Limb (tissue), 2 donors: ENCODE data around the gene TAOK1.
"Not testable (repeated sequence)": the region's sequence is repeated elsewhere in the genome, so short reads cannot be mapped to it uniquely, and the experiment has no call there.

Experiments used
- DNase-seq, 2 donors: peaks; one replicate each; pipeline ENCODE4 v3.0.0-alpha.2; 2016; ENCODE audit errors: extremely low spot score in 2 of 2

Gene TAOK1

DNA sequence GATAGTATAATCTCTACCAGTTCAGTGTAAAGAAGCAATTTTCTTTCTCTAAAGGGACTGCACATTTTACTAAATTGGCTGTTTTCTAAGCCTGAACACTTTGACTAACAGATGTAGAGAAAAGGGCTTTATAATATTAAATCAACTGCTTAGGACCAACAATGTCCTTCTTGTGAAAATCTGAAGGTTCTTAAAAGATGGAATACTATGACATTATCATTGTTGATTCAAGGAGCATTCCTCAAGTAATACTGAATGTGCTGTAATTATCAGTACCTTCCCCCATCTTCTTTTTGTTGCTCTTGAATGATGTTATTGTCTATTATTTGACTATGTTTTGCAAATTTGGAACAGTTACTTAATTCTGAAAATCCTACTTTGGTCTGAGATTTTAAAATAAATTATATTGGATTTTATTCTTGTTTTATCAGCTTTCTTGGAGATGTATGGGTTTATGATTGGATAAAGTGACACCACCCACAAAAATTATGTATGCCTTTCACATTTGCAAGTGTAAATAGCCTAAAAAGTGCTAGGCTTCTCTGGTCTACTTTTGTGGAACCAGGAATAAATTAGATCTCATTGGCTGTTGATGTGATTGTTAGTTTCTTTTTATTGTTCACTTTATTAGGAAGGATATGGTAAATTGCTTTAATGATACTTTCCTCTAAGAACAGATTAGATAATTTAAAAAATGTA lies 53.0 kb downstream of the TAOK1 start:
- no peak for DNase-seq

DNA sequence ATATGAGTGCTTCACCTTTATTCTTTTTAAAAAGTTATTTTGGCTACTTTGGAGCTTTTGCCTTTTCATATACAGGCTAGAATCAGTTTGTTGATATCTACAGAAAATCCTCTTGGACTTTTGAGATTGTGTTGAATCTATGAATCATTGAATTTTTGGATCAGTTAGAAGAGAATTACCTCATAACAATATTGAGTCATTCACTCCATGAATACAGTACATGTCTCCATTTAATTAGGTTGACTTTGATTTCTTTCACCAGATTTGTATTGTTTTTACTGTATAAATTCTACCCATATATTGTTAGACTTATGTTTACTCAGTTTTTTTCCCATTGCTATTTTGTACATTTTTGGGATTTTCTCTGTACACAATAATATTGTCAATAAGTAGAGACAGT lies 54.4 kb downstream of the TAOK1 start:
- no peak for DNase-seq

GRCh38 chr17:29445844-29446243 lies 55.7 kb downstream of the TAOK1 start:
- DNase-seq, result no peak

- DNase-seq, result no peak
These were observed 59.9 kb downstream of the TAOK1 start for GRCh38 chr17:29449865-29450671.

DNA sequence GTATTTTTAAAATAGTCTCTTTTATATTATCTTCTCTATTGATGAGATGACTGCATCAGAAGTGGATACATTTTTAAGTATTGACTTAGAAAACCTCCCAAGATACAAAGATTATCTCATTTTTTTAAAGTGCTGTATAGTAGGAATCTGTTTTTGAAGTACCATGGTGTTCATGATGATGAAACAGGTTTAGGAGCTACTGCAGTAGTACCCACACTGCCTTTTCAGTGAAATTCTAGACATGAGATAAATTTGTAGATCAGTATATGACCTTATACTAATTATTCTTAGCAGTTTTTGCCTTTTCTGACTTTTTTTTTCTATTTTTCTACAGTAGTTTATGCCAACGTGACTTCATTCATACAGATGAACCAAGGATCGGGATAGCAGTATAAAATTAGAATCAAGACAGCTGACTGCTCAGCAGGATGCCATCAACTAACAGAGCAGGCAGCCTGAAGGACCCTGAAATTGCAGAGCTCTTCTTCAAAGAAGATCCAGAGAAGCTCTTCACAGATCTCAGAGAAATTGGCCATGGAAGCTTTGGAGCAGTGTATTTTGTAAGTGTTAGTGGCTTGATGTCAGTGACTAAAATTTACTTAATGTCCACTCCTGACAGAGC lies 61.1 kb downstream of the TAOK1 start:
- DNase-seq, result no peak

DNA sequence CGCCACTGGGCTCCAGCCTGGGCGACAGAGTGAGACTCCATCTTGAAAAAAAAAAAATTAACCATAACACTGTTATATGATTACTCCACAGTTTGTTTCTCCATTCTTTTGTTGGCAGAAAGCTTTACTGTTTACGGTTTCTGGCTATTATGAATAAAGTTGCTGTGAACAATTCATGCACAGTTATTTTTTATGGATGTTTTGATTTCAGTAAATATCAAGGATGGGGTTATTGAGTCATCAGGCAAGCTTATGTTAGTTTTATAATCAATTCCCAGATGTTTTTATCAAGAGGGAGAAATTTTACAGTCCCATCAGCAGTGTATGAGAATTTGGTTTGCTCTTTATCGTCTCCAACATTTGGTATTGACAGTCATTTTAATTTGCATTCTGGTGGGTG lies 67.9 kb downstream of the TAOK1 start:
- no peak for DNase-seq

- no peak for DNase-seq
These were observed 71.5 kb downstream of the TAOK1 start for GRCh38 chr17:29461483-29462206.

DNA sequence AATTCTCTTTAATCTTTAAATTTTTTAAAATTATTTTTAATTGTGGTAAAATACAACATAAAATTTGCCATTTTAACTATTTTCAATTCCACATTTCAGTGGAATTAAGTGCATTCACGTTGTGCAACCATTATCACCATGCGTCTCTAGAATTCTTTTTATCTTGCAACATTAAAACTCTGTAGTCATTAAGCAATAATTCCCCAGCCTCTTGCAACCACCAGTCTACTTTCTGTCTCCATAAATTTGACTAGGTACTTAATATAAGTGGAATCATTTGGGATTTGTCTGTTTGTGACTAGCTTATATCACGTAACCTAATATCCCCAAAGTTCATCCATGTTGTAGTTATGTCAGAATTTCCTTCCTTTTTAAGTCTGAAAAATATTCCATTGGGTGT lies 79.1 kb downstream of the TAOK1 start:
- DNase-seq, result no peak

GRCh38 chr17:29473437-29473836 lies 83.3 kb downstream of the TAOK1 start:
- DNase-seq, result not testable (repeated sequence)

GRCh38 chr17:29474297-29474696 lies 84.1 kb downstream of the TAOK1 start:
- DNase-seq, result no peak

DNA sequence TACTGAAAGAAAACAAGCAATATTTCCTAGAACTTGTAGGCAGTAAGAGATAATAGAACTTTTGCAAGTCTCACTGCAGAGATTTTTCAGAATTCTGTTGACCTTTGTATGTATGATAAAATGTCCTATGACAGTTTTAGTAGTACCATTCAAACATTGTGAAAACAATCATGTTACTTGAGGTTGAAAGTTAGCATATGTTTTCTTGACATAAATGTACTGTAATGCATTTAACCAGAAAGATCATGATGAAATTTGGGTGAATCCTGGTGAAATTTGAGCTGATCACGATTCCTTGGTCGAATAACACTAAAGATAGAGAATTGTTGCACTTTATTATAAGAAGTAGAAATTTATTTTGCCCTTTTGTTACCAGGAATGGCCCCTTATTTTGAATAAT lies 85.7 kb downstream of the TAOK1 start:
- no peak for DNase-seq

- DNase-seq, result not testable (repeated sequence)
These were observed 90.2 kb downstream of the TAOK1 start for GRCh38 chr17:29480249-29480928.

GRCh38 chr17:29483503-29483902 lies 93.3 kb downstream of the TAOK1 start:
- no peak for DNase-seq

DNA sequence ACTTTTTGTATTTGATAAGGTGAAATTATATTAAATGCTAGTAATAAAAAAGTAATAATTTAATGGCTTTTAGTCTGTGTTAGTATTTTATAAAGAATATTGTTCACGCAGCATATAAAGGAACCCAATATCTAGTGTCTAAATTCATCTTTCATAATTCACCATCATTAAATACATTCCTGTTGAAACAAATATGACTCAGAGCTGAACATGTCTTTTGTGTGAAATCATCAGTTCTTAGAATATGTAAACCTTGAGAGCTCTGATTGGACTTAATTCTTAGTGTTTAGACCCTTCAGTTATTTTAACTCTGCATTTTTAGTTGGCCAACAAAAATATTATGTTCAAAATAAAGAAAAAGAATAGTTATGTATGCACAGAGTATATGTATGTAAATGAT lies 104.8 kb downstream of the TAOK1 start:
- no peak for DNase-seq

DNA sequence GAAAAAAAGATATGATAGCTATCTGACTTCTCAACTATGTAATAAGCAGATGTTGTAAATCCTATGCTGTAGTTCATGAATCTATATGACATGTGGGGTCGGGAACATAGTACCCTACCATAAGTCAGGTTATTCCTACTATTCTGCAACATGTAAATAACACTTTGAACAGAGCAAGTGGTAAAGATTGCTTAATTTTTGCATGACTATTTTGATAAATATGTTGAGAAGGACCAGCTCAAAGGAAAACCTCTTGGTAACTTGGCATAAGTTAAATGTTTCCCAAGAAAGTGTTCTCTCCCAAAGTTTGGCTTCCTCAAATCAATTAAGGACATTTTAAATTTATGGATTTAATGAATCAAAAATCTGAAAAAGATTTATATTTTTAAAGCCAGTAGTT lies 114.5 kb downstream of the TAOK1 start:
- DNase-seq, result no peak

DNA sequence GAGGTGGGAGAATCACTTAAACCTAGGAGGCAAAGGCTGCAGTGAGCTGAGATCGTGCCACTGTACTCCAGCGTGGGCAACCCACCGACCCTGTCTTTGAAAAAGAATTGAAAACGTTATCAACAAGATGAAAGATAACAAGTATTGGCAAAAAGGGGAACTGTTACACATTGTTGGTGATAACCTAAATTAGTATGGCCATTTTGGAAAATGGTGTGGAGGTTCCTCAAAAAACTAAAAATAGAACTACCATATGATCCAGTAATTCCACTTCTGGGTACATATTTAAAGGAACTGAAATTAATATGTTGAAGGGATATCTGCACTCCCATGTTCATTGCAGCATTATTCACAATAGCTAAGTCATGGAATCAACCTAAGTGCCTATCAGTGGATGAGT lies 115.7 kb downstream of the TAOK1 start:
- no peak for DNase-seq

DNA sequence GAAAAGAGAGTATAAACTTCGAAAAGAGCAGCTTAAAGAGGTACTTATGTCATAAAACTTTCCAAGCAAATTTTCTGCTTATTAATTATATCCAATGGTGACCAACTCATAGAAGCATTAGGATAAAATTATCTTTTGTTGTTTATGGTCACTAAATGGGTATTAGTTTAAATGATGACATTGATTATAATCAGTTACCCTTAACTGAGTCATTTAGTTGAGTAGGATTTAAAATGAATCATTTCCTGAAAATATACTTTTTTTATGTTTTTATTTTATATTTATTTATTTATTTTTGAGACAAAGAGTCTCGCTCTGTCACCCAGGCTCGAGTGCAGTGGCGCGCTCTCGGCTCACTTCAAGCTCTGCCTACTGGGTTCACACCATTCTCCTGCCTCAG lies 120.8 kb downstream of the TAOK1 start:
- no peak for DNase-seq

GRCh38 chr17:29514792-29515191 lies 124.6 kb downstream of the TAOK1 start:
- DNase-seq, result no peak

- DNase-seq, result no peak
These were observed 128.2 kb downstream of the TAOK1 start for GRCh38 chr17:29518359-29518758.

- no peak for DNase-seq
These were observed 134.5 kb downstream of the TAOK1 start for GRCh38 chr17:29524692-29525091.

DNA sequence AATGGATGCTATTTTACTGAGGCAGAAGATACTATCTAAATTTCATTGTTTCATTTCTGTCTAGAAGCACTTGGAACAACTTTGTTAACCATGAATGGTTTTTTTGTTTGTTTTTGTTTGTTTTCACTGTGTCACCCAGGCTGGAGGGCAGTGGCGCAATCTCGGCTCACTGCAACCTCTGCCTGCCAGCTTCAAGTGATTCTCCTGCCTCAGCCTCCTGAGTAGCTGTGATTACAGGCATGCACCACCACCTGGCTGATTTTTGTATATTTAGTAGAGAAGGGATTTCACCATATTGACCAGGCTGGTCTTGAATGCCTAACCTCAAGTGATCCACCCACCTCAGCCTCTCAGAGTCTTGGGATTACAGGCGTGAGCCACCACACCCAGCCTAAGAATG lies 136.2 kb downstream of the TAOK1 start:
- no peak for DNase-seq
